Measurements from ENCODE around the gene YBX2. TPM values are rescaled to one million over a fixed set of nuclear protein-coding genes. Genes with fewer than 3 reads are reported as not detected.

YBX2 gene
- total RNA-seq, 1 donor from 2014 or later, result 0.57 TPM

- no peak for TF ChIP-seq CTCF (IDR thresholded peaks at IDR 0.05)
- H3K27ac Mint-ChIP-seq (ENCODE audit: unreplicated experiment), result no peak overlapping the region
- H3K9me3 Mint-ChIP-seq (ENCODE audit: low read depth), result no peaks in the 10 kb centered on the region
- H3K36me3 Mint-ChIP-seq (ENCODE audit: low read depth), result no peaks in the 10 kb centered on the region
- H3K4me3 Mint-ChIP-seq (ENCODE audit: unreplicated experiment), result peak overlapping the region; percentile 25
- H3K4me1 Mint-ChIP-seq (ENCODE audit: low read depth), result peaks cover 17% of the 10 kb centered on the region
- no peak for DNase-seq (ENCODE audit: low spot score)
- peaks cover 20% of the 10 kb centered on the region for H3K27me3 Mint-ChIP-seq (ENCODE audit: low read depth)
Measured at GRCh38 chr17:7282752-7283321, 11.6 kb downstream of the YBX2 start.

GRCh38 chr17:7281953-7282751 lies 12.3 kb downstream of the YBX2 start:
- Mint-ChIP-seq H3K27ac (ENCODE audit: unreplicated experiment) (no peak overlapping the region), H3K27me3 (ENCODE audit: low read depth) (peaks cover 13% of the 10 kb centered on the region), H3K36me3 (ENCODE audit: low read depth) (no peaks in the 10 kb centered on the region), H3K4me3 (ENCODE audit: unreplicated experiment) (peak overlapping the region; percentile 75), H3K4me1 (ENCODE audit: low read depth) (peaks cover 17% of the 10 kb centered on the region), H3K9me3 (ENCODE audit: low read depth) (no peaks in the 10 kb centered on the region)
- no peak for DNase-seq (ENCODE audit: low spot score)
- TF ChIP-seq CTCF (IDR thresholded peaks at IDR 0.05), result no peak

- H3K27ac Mint-ChIP-seq (ENCODE audit: unreplicated experiment), result peak within 1 kb of the TSS; percentile 89
- peak within 1 kb of the TSS; percentile 75 for H3K4me3 Mint-ChIP-seq (ENCODE audit: unreplicated experiment)
- no peak for TF ChIP-seq CTCF (IDR thresholded peaks at IDR 0.05)
- H3K36me3 Mint-ChIP-seq (ENCODE audit: low read depth), result no peaks in the 10 kb centered on the region
- H3K4me1 Mint-ChIP-seq (ENCODE audit: low read depth), result peaks cover 17% of the 10 kb centered on the region
- DNase-seq (ENCODE audit: low spot score), result no peak
- H3K27me3 Mint-ChIP-seq (ENCODE audit: low read depth), result peaks cover 7% of the 10 kb centered on the region
- no peaks in the 10 kb centered on the region for H3K9me3 Mint-ChIP-seq (ENCODE audit: low read depth)
Measured at GRCh38 chr17:7281074-7281952, 13.1 kb downstream of the YBX2 start, which contains the start of gene SLC2A4. TSS of gene SLC2A4 (plus strand) at chr17:7281718. CDS start at chr17:7281935, 217 bp downstream.

GRCh38 chr17:7280519-7281073 lies 13.8 kb downstream of the YBX2 start:
- Mint-ChIP-seq H3K27me3 (ENCODE audit: low read depth) (peaks cover under 1% of the 10 kb centered on the region), H3K4me3 (ENCODE audit: unreplicated experiment) (peak overlapping the region; percentile 75), H3K36me3 (ENCODE audit: low read depth) (no peaks in the 10 kb centered on the region), H3K4me1 (ENCODE audit: low read depth) (peaks cover 17% of the 10 kb centered on the region), H3K27ac (ENCODE audit: unreplicated experiment) (peak overlapping the region; percentile 89), H3K9me3 (ENCODE audit: low read depth) (no peaks in the 10 kb centered on the region)
- DNase-seq (ENCODE audit: low spot score), result no peak
- peak; percentile 90 for TF ChIP-seq CTCF (IDR thresholded peaks at IDR 0.05)

GRCh38 chr17:7279448-7279847 lies 15.0 kb downstream of the YBX2 start:
- Mint-ChIP-seq H3K9me3 (ENCODE audit: low read depth) (no peaks in the 10 kb centered on the region), H3K36me3 (ENCODE audit: low read depth) (no peaks in the 10 kb centered on the region), H3K27ac (ENCODE audit: unreplicated experiment) (no peak overlapping the region), H3K4me3 (ENCODE audit: unreplicated experiment) (no peak overlapping the region), H3K4me1 (ENCODE audit: low read depth) (peaks cover 17% of the 10 kb centered on the region), H3K27me3 (ENCODE audit: low read depth) (no peaks in the 10 kb centered on the region)
- TF ChIP-seq CTCF (IDR thresholded peaks at IDR 0.05), result no peak
- no peak for DNase-seq (ENCODE audit: low spot score)
